ENCODE measurements around the gene CD2BP2. TPM values are rescaled to one million over a fixed set of nuclear protein-coding genes. Genes with fewer than 3 reads are reported as not detected.
A peak's percentile ranks its signal among the peaks of the same experiment; 100 is the strongest.

CD2BP2 gene
- total RNA-seq, 1 donor from 2014 or later = 87.8 TPM

DNA sequence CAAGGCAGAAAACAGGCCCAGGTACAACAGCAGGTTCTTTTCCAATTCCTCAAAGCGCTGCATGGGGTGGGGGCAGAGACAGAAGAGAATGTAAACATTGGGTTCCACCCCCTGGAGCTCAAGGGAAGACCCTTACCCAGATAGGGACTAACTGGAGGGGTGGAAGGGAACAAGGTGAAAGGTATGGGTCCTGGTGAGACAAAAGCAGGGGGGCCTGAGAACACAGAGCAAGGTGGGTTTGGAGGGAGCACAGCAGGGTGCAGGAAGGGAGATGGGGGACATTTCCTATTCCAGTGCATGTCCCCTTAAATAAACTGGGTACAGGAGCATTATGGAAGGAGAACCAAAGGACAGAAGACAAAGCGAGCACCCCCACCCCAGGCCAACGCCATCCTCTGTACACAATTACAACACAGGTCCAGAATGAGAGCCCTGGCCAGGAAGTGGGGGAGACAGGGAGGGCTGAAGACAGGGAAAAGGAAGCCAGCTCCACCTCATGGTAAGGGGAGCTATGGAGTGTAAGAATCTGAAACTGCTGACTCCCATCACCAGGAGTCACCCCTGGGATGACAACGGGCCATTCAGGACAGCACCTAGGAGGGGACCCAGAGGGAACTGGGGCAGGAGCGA, 2.1 kb upstream of the CD2BP2 start:
- Mint-ChIP-seq H3K4me1 (peaks cover 35% of the 10 kb centered on the region), H3K27me3 (no peaks in the 10 kb centered on the region), H3K9me3 (no peaks in the 10 kb centered on the region), H3K27ac (peak overlapping the region; percentile 13), H3K36me3 (ENCODE audit: low read depth) (peaks cover 69% of the 10 kb centered on the region), H3K4me3 (no peak overlapping the region)
- CTCF ChIA-PET = interaction anchor here (1.2 kb wide), 1 partner anchor 52 kb away, joined by 4 read pairs; no protein-coding TSS in a partner anchor
- no peak for DNase-seq
- POLR2A ChIA-PET = interaction anchor here (0.5 to 4.5 kb wide), 5 partner anchors 9 to 580 kb away, joined by 3 to 36 read pairs (median 6); partner anchors contain the start of genes TBC1D10B and ZNF48
- no peak for ATAC-seq (ENCODE audit: low read depth)
- intact Hi-C loops (cut with micrococcal nuclease) = no loop called here
- TF ChIP-seq, protein P1, sequence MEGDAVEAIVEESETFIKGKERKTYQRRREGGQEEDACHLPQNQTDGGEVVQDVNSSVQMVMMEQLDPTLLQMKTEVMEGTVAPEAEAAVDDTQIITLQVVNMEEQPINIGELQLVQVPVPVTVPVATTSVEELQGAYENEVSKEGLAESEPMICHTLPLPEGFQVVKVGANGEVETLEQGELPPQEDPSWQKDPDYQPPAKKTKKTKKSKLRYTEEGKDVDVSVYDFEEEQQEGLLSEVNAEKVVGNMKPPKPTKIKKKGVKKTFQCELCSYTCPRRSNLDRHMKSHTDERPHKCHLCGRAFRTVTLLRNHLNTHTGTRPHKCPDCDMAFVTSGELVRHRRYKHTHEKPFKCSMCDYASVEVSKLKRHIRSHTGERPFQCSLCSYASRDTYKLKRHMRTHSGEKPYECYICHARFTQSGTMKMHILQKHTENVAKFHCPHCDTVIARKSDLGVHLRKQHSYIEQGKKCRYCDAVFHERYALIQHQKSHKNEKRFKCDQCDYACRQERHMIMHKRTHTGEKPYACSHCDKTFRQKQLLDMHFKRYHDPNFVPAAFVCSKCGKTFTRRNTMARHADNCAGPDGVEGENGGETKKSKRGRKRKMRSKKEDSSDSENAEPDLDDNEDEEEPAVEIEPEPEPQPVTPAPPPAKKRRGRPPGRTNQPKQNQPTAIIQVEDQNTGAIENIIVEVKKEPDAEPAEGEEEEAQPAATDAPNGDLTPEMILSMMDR (IDR thresholded peaks at IDR 0.05) = no peak

DNA sequence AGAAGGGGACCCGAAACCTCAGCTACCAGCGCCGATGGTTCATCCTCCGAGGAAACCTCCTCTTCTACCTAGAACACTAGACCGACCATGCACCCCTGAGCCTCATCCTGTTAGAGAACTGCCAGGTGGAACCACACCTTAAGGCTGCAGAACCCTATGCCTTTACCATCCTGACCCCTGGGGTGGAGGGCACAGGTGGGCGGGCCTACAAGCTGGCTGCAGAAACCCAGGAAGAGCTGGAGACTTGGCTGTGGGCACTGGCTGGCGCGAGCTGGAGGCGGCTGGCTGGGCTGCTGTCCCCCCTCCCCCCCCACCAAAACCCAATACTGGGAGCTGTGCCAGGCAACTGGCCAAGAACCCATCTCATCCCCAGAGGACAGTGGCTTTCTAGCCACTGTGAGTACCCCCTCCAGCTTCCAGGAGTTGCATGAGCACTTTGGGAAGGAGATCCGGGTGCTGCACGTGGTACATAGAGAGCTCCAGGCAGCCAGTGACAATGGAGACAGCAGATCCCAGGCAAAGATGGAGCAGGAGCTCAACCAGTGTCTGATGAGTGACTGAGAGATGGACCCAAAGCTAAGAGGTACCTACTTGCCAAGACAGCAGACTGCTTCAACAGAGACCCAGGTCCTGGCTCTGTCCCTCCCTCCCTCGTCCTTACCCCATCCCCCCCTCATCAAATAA, 1.4 kb upstream of the CD2BP2 start:
- Mint-ChIP-seq H3K9me3 (no peaks in the 10 kb centered on the region), H3K27ac (peak overlapping the region; percentile 91), H3K36me3 (ENCODE audit: low read depth) (peaks cover 73% of the 10 kb centered on the region), H3K4me3 (peak overlapping the region; percentile 96), H3K27me3 (no peaks in the 10 kb centered on the region), H3K4me1 (peaks cover 38% of the 10 kb centered on the region)
- intact Hi-C loops (cut with micrococcal nuclease) = no loop called here
- TF ChIP-seq, protein P1 (IDR thresholded peaks at IDR 0.05) = no peak
- ChIA-PET CTCF (interaction anchor here (1.2 kb wide), 1 partner anchor 53 kb away, joined by 4 read pairs; no protein-coding TSS in a partner anchor), POLR2A (interaction anchor here (0.5 to 4.5 kb wide), 5 partner anchors 9 to 580 kb away, joined by 3 to 36 read pairs (median 6); partner anchors contain the start of genes TBC1D10B and ZNF48)
- no peak for ATAC-seq (ENCODE audit: low read depth)
- DNase-seq = no peak

DNA sequence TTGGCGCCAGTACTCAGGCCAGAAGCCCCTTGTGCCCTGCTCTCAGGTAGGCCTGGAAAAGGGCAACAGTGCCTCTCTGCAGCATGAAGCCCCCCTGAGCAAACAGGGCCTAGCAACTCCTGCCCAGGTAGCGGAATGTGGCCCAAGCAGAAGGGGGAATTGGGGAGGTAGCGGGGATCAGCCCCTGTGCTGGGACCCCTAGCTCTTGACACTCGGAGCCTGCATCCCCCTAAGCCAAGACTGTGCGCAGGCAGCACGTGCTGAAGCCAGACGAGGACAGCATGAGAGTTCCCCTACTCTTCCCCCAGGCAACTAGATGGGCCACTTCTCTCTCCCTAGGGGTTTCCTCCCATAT, 823 bp upstream of the CD2BP2 start:
- ChIA-PET POLR2A (interaction anchor here (0.9 to 4.5 kb wide), 10 partner anchors 8 to 74 kb away, joined by 3 to 36 read pairs (median 12); partner anchors contain the start of genes DCTPP1, SEPTIN1, TBC1D10B and ZNF48), CTCF (interaction anchor here (1.2 kb wide), 1 partner anchor 53 kb away, joined by 4 read pairs; no protein-coding TSS in a partner anchor)
- Mint-ChIP-seq H3K27me3 (no peaks in the 10 kb centered on the region), H3K9me3 (no peaks in the 10 kb centered on the region), H3K4me3 (peak overlapping the region; percentile 96), H3K36me3 (ENCODE audit: low read depth) (peaks cover 75% of the 10 kb centered on the region), H3K27ac (peak overlapping the region; percentile 91), H3K4me1 (peaks cover 43% of the 10 kb centered on the region)
- TF ChIP-seq, protein P1 (IDR thresholded peaks at IDR 0.05) = no peak
- ATAC-seq (ENCODE audit: low read depth) (no peak), DNase-seq (no peak)
- intact Hi-C loops (cut with micrococcal nuclease) = loop anchor here (1.0 to 2.0 kb wide), 4 partner anchors 14 to 39 kb away; partner anchors contain the start of genes TBC1D10B and ZNF48

DNA sequence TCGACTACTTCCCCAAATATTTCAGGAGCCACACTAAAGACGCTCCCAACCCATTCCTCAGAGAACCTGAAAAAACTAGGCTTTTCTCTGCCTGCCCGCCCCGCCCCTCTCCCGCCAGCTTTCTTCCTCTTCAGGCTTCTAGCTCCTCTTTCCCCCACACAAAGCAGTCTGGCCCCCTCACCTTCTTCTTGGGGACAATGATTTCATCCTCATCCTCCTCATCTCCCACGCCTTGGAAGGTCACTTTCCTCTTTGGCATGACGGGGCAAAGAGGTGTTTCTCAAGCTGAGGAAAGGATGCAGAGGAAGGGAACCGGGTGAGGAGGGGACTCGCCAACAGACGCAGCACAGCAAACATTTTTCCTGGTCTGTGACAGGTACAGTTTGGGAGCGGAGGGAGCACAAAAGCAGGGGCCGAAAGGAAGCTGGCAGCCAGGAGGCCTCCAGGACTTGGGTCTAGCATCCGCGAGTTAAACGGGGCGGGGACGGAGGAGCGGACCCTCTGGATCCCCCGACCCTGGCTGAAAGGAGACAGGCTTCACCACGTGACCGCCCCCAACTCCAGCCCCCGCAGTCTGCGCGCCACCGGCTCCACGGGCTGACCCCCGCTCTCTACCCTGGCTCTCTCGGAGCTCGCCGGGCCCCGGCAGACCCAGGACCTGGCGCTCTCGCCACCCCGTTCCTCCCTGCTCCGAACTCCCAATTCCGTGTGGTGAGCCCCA, 525 bp downstream of the CD2BP2 start:
- intact Hi-C loops (cut with micrococcal nuclease) = loop anchor here (1.0 to 2.0 kb wide), 4 partner anchors 16 to 40 kb away; partner anchors contain the start of genes TBC1D10B and ZNF48
- DNase-seq = no peak
- peak overlapping the region; percentile 96 for H3K4me3 Mint-ChIP-seq
- TF ChIP-seq, protein P1 (IDR thresholded peaks at IDR 0.05) = no peak
- CTCF ChIA-PET = interaction anchor here (1.9 to 2.7 kb wide), 2 partner anchors 16 to 55 kb away, joined by 7 to 10 read pairs; partner anchors contain the start of gene TBC1D10B
- POLR2A ChIA-PET = interaction anchor here (0.6 to 4.5 kb wide), 15 partner anchors 10 to 262 kb away, joined by 3 to 36 read pairs (median 8); partner anchors contain the start of genes DCTPP1, SEPTIN1, TBC1D10B and ZNF48
- no peaks in the 10 kb centered on the region for H3K9me3 Mint-ChIP-seq
- peak overlapping the region; percentile 91 for H3K27ac Mint-ChIP-seq
- peak; percentile 41 for ATAC-seq (ENCODE audit: low read depth)
- no peaks in the 10 kb centered on the region for H3K27me3 Mint-ChIP-seq
- peaks cover 57% of the 10 kb centered on the region for H3K4me1 Mint-ChIP-seq
- H3K36me3 Mint-ChIP-seq (ENCODE audit: low read depth) = peaks cover 76% of the 10 kb centered on the region

All from activated B cell treated with CpG ODN at 0.5 μM for 24 hours (primary cell).